ENCODE data around the gene LGALS8. TPM values are rescaled to one million over a fixed set of nuclear protein-coding genes. Genes with fewer than 3 reads are reported as not detected.

Gene LGALS8
- total RNA-seq, 1 experiment from 2014 or later = 35.3 TPM

DNA sequence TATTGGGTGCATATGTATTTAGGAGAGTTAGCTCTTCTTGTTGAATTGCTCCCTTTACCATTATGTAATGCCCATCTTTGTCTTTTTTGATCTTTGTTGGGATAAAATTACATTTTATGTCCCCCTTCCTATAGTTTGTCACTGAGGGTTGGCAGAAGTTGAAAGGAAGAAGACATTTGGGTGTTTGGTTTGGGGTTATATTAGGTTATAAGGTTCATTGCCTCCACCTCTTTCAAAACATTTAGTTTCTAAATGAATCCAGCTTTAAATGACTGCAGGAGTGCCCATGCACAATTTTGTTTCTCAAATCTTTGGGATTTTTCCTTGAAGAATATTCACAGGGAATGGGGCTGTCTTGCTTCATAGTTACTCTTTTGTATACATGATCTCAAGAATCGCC lies 14.6 kb upstream of the LGALS8 start:
- DNase-seq (ENCODE audit: low spot score) = no peak
- Histone ChIP-seq H3K36me3 (ENCODE audit: insufficient read depth, low read length, poor library complexity, severe bottlenecking) (no peaks in the 10 kb centered on the region), H3K27ac (ENCODE audit: low read depth, low read length, poor library complexity, severe bottlenecking) (no peak overlapping the region), H3K4me3 (ENCODE audit: low read depth, low read length, poor library complexity, severe bottlenecking) (no peak overlapping the region), H3K4me1 (ENCODE audit: insufficient read depth, low read length, poor library complexity, severe bottlenecking) (peaks cover 6% of the 10 kb centered on the region), H3K27me3 (replicated peaks; ENCODE audit: insufficient read depth, low read depth, low read length, poor library complexity) (no peaks in the 10 kb centered on the region), H3K9me3 (ENCODE audit: low read depth, low read length, poor library complexity, severe bottlenecking) (no peaks in the 10 kb centered on the region)
- ChIA-PET POLR2A (ENCODE audit: low non-redundant PET) (no interaction called here), CTCF (no interaction called here)
- no TSS peak for BruUV-seq (replicated peaks)
- intact Hi-C loops (cut with micrococcal nuclease; ENCODE audit: unreplicated experiment) = no loop called here
- no peak for TF ChIP-seq EZH2 (IDR thresholded peaks at IDR 0.05; ENCODE audit: borderline replicate concordance, low read depth, low read length, poor library complexity, severe bottlenecking)
- TF ChIP-seq, protein P1, sequence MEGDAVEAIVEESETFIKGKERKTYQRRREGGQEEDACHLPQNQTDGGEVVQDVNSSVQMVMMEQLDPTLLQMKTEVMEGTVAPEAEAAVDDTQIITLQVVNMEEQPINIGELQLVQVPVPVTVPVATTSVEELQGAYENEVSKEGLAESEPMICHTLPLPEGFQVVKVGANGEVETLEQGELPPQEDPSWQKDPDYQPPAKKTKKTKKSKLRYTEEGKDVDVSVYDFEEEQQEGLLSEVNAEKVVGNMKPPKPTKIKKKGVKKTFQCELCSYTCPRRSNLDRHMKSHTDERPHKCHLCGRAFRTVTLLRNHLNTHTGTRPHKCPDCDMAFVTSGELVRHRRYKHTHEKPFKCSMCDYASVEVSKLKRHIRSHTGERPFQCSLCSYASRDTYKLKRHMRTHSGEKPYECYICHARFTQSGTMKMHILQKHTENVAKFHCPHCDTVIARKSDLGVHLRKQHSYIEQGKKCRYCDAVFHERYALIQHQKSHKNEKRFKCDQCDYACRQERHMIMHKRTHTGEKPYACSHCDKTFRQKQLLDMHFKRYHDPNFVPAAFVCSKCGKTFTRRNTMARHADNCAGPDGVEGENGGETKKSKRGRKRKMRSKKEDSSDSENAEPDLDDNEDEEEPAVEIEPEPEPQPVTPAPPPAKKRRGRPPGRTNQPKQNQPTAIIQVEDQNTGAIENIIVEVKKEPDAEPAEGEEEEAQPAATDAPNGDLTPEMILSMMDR (conservative IDR thresholded peaks at IDR 0.05; ENCODE audit: low read depth, low read length) = no peak

DNA sequence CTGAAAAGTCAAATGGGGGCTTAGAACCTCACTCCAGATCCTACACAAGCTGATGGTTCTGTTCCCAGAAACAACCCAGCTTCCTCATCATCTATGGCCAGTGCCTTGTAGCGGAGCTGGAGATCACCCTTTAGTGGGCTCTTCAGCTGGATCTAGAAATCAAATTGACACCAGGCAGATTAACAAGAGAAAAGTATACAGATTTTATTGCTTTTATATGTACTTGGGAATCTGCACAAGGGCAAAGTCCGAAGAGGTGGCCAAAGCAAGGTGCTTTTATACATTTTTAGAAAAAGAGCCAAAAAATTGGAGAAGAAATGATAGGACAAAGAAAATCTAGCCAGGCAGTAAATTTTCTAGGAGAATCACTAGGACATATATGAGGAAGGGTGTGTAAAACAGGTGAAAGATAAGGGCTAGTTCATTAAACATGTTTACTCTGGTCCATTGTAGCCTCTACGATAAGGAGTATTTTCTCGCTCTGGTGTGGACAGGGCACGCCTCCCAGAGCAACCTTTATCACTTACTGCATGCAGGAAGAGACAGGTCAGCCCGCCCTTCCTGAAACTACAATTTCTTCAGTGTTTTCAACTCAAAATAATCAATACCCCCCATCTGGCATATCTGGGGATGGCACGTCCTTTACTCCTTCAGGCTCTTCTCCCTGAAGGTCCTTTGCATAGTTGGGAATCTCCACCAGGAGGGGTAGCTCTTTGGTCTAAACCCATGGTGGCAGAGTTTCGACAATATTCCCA lies 14.0 kb upstream of the LGALS8 start:
- intact Hi-C loops (cut with micrococcal nuclease; ENCODE audit: unreplicated experiment) = no loop called here
- ChIA-PET CTCF (no interaction called here), POLR2A (ENCODE audit: low non-redundant PET) (no interaction called here)
- no peak for DNase-seq (ENCODE audit: low spot score)
- no TSS peak for BruUV-seq (replicated peaks)
- H3K27ac ChIP-seq (ENCODE audit: low read depth, low read length, poor library complexity, severe bottlenecking) = no peak overlapping the region
- H3K36me3 ChIP-seq (ENCODE audit: insufficient read depth, low read length, poor library complexity, severe bottlenecking) = no peaks in the 10 kb centered on the region
- H3K9me3 ChIP-seq (ENCODE audit: low read depth, low read length, poor library complexity, severe bottlenecking) = no peaks in the 10 kb centered on the region
- no peak for TF ChIP-seq EZH2 (IDR thresholded peaks at IDR 0.05; ENCODE audit: borderline replicate concordance, low read depth, low read length, poor library complexity, severe bottlenecking)
- TF ChIP-seq, protein P1 (conservative IDR thresholded peaks at IDR 0.05; ENCODE audit: low read depth, low read length) = no peak
- H3K4me1 ChIP-seq (ENCODE audit: insufficient read depth, low read length, poor library complexity, severe bottlenecking) = peaks cover 6% of the 10 kb centered on the region
- no peak overlapping the region for H3K4me3 ChIP-seq (ENCODE audit: low read depth, low read length, poor library complexity, severe bottlenecking)
- no peaks in the 10 kb centered on the region for H3K27me3 ChIP-seq (replicated peaks; ENCODE audit: insufficient read depth, low read depth, low read length, poor library complexity)

DNA sequence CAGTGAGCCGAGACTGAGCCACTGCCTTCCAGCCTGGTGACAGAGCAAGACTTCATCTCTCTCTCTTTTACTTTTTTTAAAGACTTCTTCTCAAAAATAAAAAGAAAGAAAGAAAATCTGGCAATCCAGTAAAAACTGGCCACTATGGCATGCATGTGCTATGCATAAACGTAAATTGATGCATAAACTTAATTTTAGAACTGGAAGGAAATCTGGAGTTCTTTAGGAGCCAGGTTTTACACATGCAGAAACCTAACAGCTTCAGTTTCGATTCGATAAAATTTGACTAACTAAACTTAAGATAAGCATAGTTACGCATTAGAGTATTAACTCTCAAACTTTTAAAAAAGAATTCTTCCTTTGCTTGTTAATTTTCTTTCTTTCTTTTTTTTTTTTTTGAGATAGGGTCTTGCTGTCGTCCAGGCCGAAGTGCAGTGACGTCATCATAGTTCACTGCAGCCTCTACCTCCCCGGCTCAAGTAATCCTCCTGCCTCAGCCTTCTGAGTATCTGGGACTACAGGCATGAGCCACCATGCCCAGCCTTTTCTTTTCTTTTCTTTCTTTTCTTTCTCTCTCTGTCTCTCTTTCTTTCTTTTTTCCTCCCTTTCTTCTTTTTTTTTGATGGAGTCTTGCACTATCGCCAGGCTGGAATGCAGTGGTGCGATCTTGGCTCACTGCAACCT lies 11.9 kb upstream of the LGALS8 start:
- no peaks in the 10 kb centered on the region for H3K9me3 ChIP-seq (ENCODE audit: low read depth, low read length, poor library complexity, severe bottlenecking)
- ChIA-PET CTCF (no interaction called here), POLR2A (ENCODE audit: low non-redundant PET) (no interaction called here)
- TF ChIP-seq, protein P1 (conservative IDR thresholded peaks at IDR 0.05; ENCODE audit: low read depth, low read length) = no peak
- TF ChIP-seq EZH2 (IDR thresholded peaks at IDR 0.05; ENCODE audit: borderline replicate concordance, low read depth, low read length, poor library complexity, severe bottlenecking) = no peak
- no peak for DNase-seq (ENCODE audit: low spot score)
- no peaks in the 10 kb centered on the region for H3K27me3 ChIP-seq (replicated peaks; ENCODE audit: insufficient read depth, low read depth, low read length, poor library complexity)
- H3K4me1 ChIP-seq (ENCODE audit: insufficient read depth, low read length, poor library complexity, severe bottlenecking) = peaks cover 6% of the 10 kb centered on the region
- intact Hi-C loops (cut with micrococcal nuclease; ENCODE audit: unreplicated experiment) = no loop called here
- H3K27ac ChIP-seq (ENCODE audit: low read depth, low read length, poor library complexity, severe bottlenecking) = no peak overlapping the region
- H3K36me3 ChIP-seq (ENCODE audit: insufficient read depth, low read length, poor library complexity, severe bottlenecking) = no peaks in the 10 kb centered on the region
- H3K4me3 ChIP-seq (ENCODE audit: low read depth, low read length, poor library complexity, severe bottlenecking) = no peak overlapping the region
- no TSS peak for BruUV-seq (replicated peaks)

Data from A673 (cell line).